Measurements from ENCODE around the gene SLC9A7. TPM values are rescaled to one million over a fixed set of nuclear protein-coding genes. Genes with fewer than 3 reads are reported as not detected.
A peak's percentile ranks its signal among the peaks of the same experiment; 100 is the strongest.

SLC9A7 gene
- total and polyA plus RNA-seq, 8 donors, result 2.2 to 16.0 (median 6.3) TPM

DNA sequence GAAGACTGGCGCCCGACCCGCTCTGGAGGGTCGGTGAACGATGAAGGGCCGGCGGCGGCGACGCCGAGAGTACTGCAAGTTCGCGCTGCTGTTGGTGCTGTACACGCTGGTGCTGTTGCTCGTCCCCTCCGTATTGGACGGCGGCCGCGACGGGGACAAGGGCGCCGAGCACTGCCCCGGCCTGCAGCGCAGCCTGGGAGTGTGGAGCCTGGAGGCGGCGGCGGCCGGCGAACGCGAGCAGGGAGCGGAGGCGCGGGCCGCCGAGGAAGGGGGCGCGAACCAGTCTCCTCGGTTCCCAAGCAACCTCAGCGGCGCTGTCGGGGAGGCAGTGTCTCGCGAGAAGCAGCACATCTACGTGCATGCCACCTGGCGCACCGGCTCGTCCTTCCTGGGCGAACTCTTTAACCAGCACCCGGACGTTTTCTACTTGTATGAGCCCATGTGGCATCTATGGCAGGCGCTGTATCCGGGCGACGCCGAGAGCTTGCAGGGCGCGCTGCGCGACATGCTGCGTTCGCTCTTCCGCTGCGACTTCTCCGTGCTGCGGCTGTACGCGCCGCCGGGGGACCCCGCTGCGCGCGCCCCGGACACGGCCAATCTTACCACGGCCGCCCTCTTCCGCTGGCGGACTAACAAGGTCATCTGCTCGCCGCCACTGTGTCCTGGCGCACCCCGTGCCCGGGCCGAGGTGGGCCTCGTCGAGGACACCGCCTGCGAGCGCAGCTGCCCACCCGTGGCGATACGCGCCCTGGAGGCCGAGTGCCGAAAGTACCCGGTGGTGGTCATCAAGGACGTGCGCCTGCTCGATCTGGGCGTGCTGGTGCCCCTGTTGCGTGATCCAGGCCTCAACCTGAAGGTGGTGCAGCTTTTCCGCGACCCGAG lies 184.8 kb downstream of the SLC9A7 start:
- H3K4me3 ChIP-seq, result peak overlapping the region; percentile 20 to 54 (median 32)
- ATAC-seq, result peak; percentile 61 to 71 (median 62)
- no peaks in the 10 kb centered on the region for H3K4me1 ChIP-seq
- TF ChIP-seq, protein P1, sequence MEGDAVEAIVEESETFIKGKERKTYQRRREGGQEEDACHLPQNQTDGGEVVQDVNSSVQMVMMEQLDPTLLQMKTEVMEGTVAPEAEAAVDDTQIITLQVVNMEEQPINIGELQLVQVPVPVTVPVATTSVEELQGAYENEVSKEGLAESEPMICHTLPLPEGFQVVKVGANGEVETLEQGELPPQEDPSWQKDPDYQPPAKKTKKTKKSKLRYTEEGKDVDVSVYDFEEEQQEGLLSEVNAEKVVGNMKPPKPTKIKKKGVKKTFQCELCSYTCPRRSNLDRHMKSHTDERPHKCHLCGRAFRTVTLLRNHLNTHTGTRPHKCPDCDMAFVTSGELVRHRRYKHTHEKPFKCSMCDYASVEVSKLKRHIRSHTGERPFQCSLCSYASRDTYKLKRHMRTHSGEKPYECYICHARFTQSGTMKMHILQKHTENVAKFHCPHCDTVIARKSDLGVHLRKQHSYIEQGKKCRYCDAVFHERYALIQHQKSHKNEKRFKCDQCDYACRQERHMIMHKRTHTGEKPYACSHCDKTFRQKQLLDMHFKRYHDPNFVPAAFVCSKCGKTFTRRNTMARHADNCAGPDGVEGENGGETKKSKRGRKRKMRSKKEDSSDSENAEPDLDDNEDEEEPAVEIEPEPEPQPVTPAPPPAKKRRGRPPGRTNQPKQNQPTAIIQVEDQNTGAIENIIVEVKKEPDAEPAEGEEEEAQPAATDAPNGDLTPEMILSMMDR (IDR thresholded peaks at IDR 0.05), result no peak
- WGBS, 2 donors, result 3 to 49% methylated on average over 93 to 107 of the region's 107 CpGs
- no peaks in the 10 kb centered on the region for H3K9me3 ChIP-seq
- H3K36me3 ChIP-seq, result no peaks in the 10 kb centered on the region
- H3K27ac ChIP-seq, result no peak overlapping the region
- intact Hi-C loops (cut with DNase I), result no loop called here
- H3K27me3 ChIP-seq, result no peaks in the 10 kb centered on the region
- DNase-seq, result peak; percentile 19 to 82 (median 41)
- no peak for FAIRE-seq

DNA sequence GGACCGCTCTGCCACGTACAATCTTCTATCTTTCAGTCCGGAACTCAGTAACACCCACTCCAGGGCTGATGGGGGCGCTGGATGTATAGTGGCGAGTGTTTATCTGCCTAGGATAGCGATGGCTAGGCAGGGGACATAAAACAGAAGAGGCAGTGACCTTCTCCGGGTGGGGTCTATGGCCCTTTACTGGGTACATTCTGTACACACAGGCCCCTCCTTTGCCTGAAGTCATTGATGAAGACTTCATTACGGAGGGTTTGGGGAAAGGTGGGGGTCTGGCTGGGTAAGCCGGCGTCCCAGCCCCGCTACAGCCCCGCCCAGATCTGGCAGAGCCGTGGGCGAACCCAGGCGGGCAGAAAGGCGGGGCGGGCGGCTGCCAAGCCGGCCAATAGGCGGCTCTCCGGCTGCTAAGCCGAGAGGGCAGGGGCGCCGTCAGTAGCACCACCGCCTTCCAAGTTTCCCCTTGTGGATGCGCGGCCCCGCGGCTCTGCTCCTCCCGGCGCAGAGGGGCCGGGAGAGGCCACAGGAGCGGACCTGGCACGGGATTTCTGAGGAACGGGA lies 185.5 kb downstream of the SLC9A7 start, which contains the start of gene CHST7:
Gene CHST7 (plus strand): TSS at position 435 of the 561 bp plus-strand sequence. CDS start 167 bp downstream, outside the sequence.
- Histone ChIP-seq H3K27me3 (no peaks in the 10 kb centered on the region), H3K36me3 (no peaks in the 10 kb centered on the region), H3K9me3 (no peaks in the 10 kb centered on the region), H3K4me1 (no peaks in the 10 kb centered on the region), H3K27ac (no peak within 1 kb of the TSS), H3K4me3 (peak within 1 kb of the TSS; percentile 20 to 54 (median 32))
- TF ChIP-seq, protein P1 (IDR thresholded peaks at IDR 0.05), result no peak
- peak; percentile 77 to 90 (median 86) for ATAC-seq
- intact Hi-C loops (cut with DNase I), result no loop called here
- DNase-seq, result peak; percentile 10 to 73 (median 44)
- no peak for FAIRE-seq
- WGBS, 2 donors, result 7 to 30% methylated on average over 25 to 35 of the region's 35 CpGs

DNA sequence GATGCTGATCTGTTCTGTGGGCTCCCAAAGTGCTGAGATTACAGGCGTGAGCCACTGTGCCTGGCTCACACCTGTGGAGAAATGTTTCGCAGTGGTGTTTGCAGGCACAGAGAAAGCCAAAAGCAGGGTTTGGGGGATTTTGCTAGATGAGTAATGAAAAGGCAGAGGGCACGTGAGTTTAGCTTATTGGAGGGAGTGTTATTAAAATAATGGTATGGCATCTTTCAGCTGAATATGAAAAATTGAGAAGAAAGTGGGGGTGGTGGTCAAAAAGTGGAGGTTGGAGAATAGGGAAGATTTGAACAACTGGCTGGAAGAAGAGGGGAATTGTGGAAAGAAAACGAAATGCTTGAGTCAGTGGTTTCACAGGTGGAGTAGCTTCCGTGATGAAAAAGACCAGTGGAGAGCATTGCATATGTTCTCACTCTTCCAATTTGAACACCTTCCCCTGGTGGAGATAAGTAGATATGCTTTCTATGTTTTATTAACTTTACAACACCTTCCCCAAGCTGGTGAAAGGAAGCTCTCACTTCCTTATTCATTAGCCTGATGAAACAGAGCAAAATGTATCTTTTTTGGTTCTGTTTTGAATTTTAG lies 186.5 kb downstream of the SLC9A7 start:
- FAIRE-seq (no peak), ATAC-seq (no peak), DNase-seq (no peak)
- Histone ChIP-seq H3K4me1 (no peaks in the 10 kb centered on the region), H3K27ac (no peak overlapping the region), H3K4me3 (no peak overlapping the region), H3K27me3 (no peaks in the 10 kb centered on the region), H3K9me3 (no peaks in the 10 kb centered on the region), H3K36me3 (no peaks in the 10 kb centered on the region)
- intact Hi-C loops (cut with DNase I), result no loop called here
- TF ChIP-seq, protein P1 (IDR thresholded peaks at IDR 0.05), result no peak
- 63 to 77% methylated on average over 5 of the region's 5 CpGs for WGBS, 2 donors

DNA sequence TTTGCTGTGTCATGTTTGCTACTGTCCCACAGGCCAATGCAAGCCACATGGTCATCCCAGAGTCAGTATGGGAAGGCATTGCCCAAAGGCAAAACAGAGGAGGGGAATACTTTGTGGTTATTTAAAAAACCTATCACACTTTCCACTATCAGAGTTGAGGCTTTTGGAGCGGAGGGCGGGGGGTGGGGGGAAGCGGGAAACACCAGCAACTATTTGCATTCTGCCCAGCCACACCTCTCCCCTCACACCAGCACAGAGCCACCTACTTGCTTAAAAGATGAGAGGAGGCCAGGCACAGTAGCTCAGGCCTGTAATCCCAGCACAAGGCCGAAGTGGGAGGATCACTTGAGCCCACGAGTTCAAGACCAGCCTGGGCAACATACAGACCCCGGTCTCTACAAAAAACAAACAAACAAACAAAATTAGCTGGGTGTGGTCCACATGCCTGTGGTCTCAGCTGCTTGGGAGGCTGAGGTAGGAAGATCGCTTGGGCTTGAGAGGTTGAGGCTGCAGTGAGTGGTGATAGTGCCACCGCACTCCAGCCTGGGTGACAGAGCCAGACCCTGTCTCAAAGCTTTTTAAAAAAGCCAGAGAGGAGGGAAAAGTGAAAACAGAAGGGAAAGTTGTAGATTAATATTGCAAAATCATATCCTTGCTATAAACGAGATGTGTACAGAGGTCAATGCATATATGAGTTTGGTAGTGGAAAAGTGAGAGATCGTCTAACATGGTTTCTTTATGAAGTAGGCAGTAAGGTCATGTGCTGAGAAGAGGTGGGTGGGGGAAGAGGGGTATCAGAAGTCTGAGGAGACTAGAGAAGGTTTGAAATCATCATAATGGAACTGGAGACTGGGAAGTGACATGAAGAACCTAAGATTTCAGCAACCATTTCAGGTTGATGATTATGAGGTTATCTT lies 187.2 kb downstream of the SLC9A7 start:
- Histone ChIP-seq H3K4me1 (no peaks in the 10 kb centered on the region), H3K9me3 (no peaks in the 10 kb centered on the region), H3K4me3 (no peak overlapping the region), H3K27me3 (no peaks in the 10 kb centered on the region), H3K36me3 (no peaks in the 10 kb centered on the region), H3K27ac (no peak overlapping the region)
- no peak for ATAC-seq
- 73 to 91% methylated on average over 10 of the region's 10 CpGs for WGBS, 2 donors
- intact Hi-C loops (cut with DNase I), result no loop called here
- no peak for FAIRE-seq
- TF ChIP-seq, protein P1 (IDR thresholded peaks at IDR 0.05), result no peak
- no peak for DNase-seq

All from pancreas (tissue), 10 donors.